ENCODE results near the gene SERINC3.

- TF ChIP-seq EZH2 (IDR thresholded peaks at IDR 0.05; ENCODE audit: insufficient read depth, low read length) (no peak), CTCF (IDR thresholded peaks at IDR 0.05; ENCODE audit: insufficient read depth, low read depth, low read length) (no peak)
Measured at GRCh38 chr20:44464514-44464913, 57.4 kb downstream of the SERINC3 start.

Measured in astrocyte (in vitro differentiated cells and primary cell).